Spleen (tissue), 7 donors: Measurements from ENCODE around the gene JCAD.

Source experiments
- POLR2AphosphoS5 ChIP-seq, 3 donors: sonication (generic); formaldehyde crosslinking; IDR thresholded peaks; one replicate each; pipeline ENCODE4 v1.5.1; 2017; ENCODE audit warnings: antibody characterized with exemption in 3 of 3
- TF ChIP-seq, protein P1 (sequence below), 11 experiments: fragments of 200-600 bp in 7 of 11; fragments of 450-650 bp in 4 of 11; sonication (generic) in 4 of 11; IDR thresholded peaks in 8 of 11; conservative IDR thresholded peaks in 3 of 11; 1 replicate in 7 of 11; 2 replicates in 4 of 11; pipeline versions ENCODE4 v1.4.0 to v1.8.0; 2016 to 2021; ENCODE audit warnings: antibody characterized with exemption in 11 of 11, inconsistent platforms in 4 of 11, mild to moderate bottlenecking in 1 of 11
- donor health status: DM: no; HTN: no; CAD: no; lungs with moderate emphysema.
- donor health status: DM: no; HTN: no; CAD: no.
- donor health status: DM: no; HTN: no; CAD: no.

DNA sequence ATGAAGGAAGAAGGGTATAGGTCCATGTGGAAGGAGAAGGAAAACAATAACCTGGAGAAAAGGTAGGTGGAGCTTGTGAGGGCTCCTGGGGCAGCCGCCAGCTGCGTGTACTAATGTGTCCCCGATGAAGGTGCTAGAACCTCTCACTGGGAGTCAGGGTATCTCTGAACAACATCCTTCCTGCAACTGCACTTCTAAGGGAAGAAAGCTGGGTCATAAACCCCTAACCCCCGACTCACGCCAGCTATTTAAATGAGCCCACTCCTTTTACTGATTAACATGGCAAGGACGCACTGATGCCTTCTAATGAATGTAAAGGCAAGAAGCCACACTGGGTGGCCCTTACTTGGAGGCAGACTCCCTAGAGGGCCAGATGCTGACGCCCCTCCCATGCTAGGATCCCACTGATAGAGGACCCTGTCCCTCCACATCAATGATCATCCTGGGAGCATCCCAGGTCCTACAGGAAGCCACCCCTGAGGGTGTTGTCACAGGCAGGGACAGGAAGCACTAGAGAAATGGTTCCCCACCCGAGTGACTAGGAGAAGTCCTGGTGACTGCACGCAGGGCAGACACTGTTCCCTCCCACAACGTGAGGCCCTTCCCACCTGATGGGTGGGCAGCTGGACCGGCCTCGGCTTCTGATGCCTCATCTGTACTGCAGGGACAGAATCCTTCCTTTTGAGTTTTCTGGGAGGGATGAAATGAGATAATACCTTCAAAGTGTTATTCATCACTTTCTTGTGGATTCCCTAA, 20.4 kb downstream of the JCAD start:
- TF ChIP-seq, protein P1, sequence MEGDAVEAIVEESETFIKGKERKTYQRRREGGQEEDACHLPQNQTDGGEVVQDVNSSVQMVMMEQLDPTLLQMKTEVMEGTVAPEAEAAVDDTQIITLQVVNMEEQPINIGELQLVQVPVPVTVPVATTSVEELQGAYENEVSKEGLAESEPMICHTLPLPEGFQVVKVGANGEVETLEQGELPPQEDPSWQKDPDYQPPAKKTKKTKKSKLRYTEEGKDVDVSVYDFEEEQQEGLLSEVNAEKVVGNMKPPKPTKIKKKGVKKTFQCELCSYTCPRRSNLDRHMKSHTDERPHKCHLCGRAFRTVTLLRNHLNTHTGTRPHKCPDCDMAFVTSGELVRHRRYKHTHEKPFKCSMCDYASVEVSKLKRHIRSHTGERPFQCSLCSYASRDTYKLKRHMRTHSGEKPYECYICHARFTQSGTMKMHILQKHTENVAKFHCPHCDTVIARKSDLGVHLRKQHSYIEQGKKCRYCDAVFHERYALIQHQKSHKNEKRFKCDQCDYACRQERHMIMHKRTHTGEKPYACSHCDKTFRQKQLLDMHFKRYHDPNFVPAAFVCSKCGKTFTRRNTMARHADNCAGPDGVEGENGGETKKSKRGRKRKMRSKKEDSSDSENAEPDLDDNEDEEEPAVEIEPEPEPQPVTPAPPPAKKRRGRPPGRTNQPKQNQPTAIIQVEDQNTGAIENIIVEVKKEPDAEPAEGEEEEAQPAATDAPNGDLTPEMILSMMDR (IDR thresholded peaks at IDR 0.05 in 8 of 11, conservative IDR thresholded peaks at IDR 0.05 in 3 of 11): no peak
- TF ChIP-seq POLR2AphosphoS5 (IDR thresholded peaks at IDR 0.05): no peak
